ENCODE results near the gene ST7. TPM values are rescaled to one million over a fixed set of nuclear protein-coding genes. Genes with fewer than 3 reads are reported as not detected.

ST7 gene
- total and polyA plus RNA-seq, 4 donors = 22.4 to 57.2 (median 41.6) TPM

- TF ChIP-seq CTCF (IDR thresholded peaks at IDR 0.05; ENCODE audit: control extremely low read depth, extremely low read depth) = no peak
- ATAC-seq (ENCODE audit: insufficient read depth, low FRiP score) (no peak), DNase-seq (no peak)
- Histone ChIP-seq H3K4me1 (ENCODE audit: control insufficient read depth in 5 of 5, insufficient read depth in 5 of 5, low read length in 5 of 5) (peaks cover 0 to 7% (median 0%) of the 10 kb centered on the region in 5 donors), H3K27ac (ENCODE audit: low read depth in 1 of 2, low read length in 1 of 2) (no peak overlapping the region), H3K9me3 (ENCODE audit: control insufficient read depth in 4 of 4, insufficient read depth in 3 of 4, low read length in 3 of 4) (no peaks in the 10 kb centered on the region), H3K4me3 (no peak overlapping the region), H3K9ac (ENCODE audit: insufficient read depth in 1 of 2, low read length in 2 of 2) (no peak overlapping the region), H3K27me3 (ENCODE audit: control insufficient read depth in 3 of 3, insufficient read depth in 3 of 3, low read length in 2 of 3) (no peaks in the 10 kb centered on the region), H3K36me3 (ENCODE audit: control insufficient read depth in 4 of 4, insufficient read depth in 4 of 4, low read length in 4 of 4) (peaks cover 0 to 12% (median 7%) of the 10 kb centered on the region in 4 donors)
- 90 to 91% methylated on average over 4 of the region's 4 CpGs for WGBS, 2 donors
Observed at GRCh38 chr7:117200786-117201458, 247.6 kb downstream of the ST7 start.

GRCh38 chr7:117202511-117202910, 249.2 kb downstream of the ST7 start:
- WGBS, 2 donors = 65 to 76% methylated on average over 3 of the region's 3 CpGs
- peaks cover 0 to 7% (median 0%) of the 10 kb centered on the region in 5 donors for H3K4me1 ChIP-seq (ENCODE audit: control insufficient read depth in 5 of 5, insufficient read depth in 5 of 5, low read length in 5 of 5)
- H3K27ac ChIP-seq (ENCODE audit: low read depth in 1 of 2, low read length in 1 of 2) = no peak overlapping the region
- no peak overlapping the region for H3K9ac ChIP-seq (ENCODE audit: insufficient read depth in 1 of 2, low read length in 2 of 2)
- DNase-seq (no peak), ATAC-seq (ENCODE audit: insufficient read depth, low FRiP score) (no peak)
- no peak overlapping the region for H3K4me3 ChIP-seq
- H3K9me3 ChIP-seq (ENCODE audit: control insufficient read depth in 4 of 4, insufficient read depth in 3 of 4, low read length in 3 of 4) = no peaks in the 10 kb centered on the region
- H3K36me3 ChIP-seq (ENCODE audit: control insufficient read depth in 4 of 4, insufficient read depth in 4 of 4, low read length in 4 of 4) = peaks cover 0 to 12% (median 7%) of the 10 kb centered on the region in 4 donors
- no peak for TF ChIP-seq CTCF (IDR thresholded peaks at IDR 0.05; ENCODE audit: control extremely low read depth, extremely low read depth)
- no peaks in the 10 kb centered on the region for H3K27me3 ChIP-seq (ENCODE audit: control insufficient read depth in 3 of 3, insufficient read depth in 3 of 3, low read length in 2 of 3)

GRCh38 chr7:117203205-117203604, 249.9 kb downstream of the ST7 start:
- Histone ChIP-seq H3K9me3 (ENCODE audit: control insufficient read depth in 4 of 4, insufficient read depth in 3 of 4, low read length in 3 of 4) (no peaks in the 10 kb centered on the region), H3K27ac (ENCODE audit: low read depth in 1 of 2, low read length in 1 of 2) (no peak overlapping the region), H3K36me3 (ENCODE audit: control insufficient read depth in 4 of 4, insufficient read depth in 4 of 4, low read length in 4 of 4) (peaks cover 0 to 12% (median 7%) of the 10 kb centered on the region in 4 donors), H3K27me3 (ENCODE audit: control insufficient read depth in 3 of 3, insufficient read depth in 3 of 3, low read length in 2 of 3) (no peaks in the 10 kb centered on the region), H3K9ac (ENCODE audit: insufficient read depth in 1 of 2, low read length in 2 of 2) (no peak overlapping the region), H3K4me3 (no peak overlapping the region), H3K4me1 (ENCODE audit: control insufficient read depth in 5 of 5, insufficient read depth in 5 of 5, low read length in 5 of 5) (peaks cover 0 to 7% (median 0%) of the 10 kb centered on the region in 5 donors)
- TF ChIP-seq CTCF (IDR thresholded peaks at IDR 0.05; ENCODE audit: control extremely low read depth, extremely low read depth) = no peak
- 98 to 100% methylated on average over 1 of the region's 1 CpG for WGBS, 2 donors
- no peak for ATAC-seq (ENCODE audit: insufficient read depth, low FRiP score)
- DNase-seq = no peak
